Measurements from ENCODE around the gene SGCA.

DNA sequence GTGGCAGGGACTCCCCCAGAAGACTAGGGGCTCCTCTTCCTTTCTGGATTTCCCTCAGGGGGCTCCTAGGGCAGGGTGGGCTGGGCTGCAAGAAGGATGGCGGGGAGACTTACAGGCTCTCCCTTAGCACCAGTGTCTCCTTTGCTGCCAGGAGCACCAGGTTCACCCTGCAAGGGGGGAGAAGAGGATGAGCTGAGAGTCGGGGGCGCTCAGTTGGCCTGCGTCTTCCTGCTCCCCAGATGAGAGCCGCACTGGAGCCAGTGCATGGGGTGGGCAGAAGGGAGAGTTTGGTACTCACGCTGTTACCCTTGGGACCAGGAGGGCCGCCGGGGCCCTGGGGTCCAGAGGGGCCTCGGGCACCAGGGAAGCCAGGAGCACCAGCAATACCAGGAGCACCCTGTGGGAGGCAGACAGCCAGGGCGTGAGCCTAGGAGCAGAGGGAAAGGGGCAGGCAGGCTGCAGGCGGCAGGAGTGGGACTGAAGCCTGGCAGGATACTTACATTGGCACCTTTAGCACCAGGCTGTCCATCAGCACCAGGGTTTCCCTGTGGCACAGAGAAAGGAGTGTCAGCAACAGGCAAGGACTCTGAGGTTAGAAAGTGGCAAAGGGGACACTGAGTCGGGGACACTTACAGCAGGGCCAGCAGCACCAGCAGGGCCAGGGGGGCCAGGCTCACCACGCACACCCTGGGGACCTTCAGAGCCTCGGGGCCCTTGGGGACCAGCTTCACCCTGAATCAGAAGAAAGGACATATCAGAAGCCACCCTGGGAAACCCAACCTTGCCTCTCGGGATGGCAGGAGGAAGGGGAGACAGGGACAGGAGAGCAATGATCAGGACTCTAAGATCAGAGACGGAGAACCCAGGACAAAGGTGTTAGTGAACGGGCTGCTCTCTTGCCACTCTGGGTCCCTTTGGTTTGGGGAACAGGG, 29.4 kb downstream of the SGCA start:
- no peak for TF ChIP-seq CTCF (IDR thresholded peaks at IDR 0.05)
- TF ChIP-seq EP300 (IDR thresholded peaks at IDR 0.05): no peak
- TF ChIP-seq POLR2AphosphoS5 (IDR thresholded peaks at IDR 0.05): no peak

Data from esophagus muscularis mucosa (tissue), 4 donors.